Activated CD8-positive, alpha-beta T cell treated with anti-CD3 and anti-CD28 coated beads for 36 hours (primary cell): ENCODE measurements around the gene HGFAC. TPM values are rescaled to one million over a fixed set of nuclear protein-coding genes. Genes with fewer than 3 reads are reported as not detected.

ENCODE experiments used
- ATAC-seq: fragments of 200-7000 bp; cut with Tn5 transposase; one replicate; pipeline ENCODE4 v1.10.0; 2021; ENCODE audit warnings: mild to moderate bottlenecking, moderate library complexity
- CTCF ChIA-PET: fragments of 350-600 bp; sonication (Branson Sonifier 250); formaldehyde crosslinking; loops from one replicate; lab custom pipeline; 2021; ENCODE audit warnings: antibody characterized with exemption; lab: Charles Lee
- POLR2A ChIA-PET: fragments of 350-600 bp; sonication (Branson Sonifier 250); formaldehyde crosslinking; loops from one replicate; lab custom pipeline; 2021; ENCODE audit warnings: antibody characterized with exemption; lab: Charles Lee
- DNase-seq: peaks from one replicate; pipeline ENCODE4 v3.0.0-alpha.2; 2020
- H3K27ac Mint-ChIP-seq: one replicate; pipeline ENCODE4 v1.8.0; 2021; ENCODE audit warnings: mild to moderate bottlenecking, mixed read lengths
- H3K27me3 Mint-ChIP-seq: one replicate; pipeline ENCODE4 v1.8.0; 2021; ENCODE audit warnings: mixed read lengths
- H3K36me3 Mint-ChIP-seq: one replicate; pipeline ENCODE4 v1.8.0; 2021; ENCODE audit warnings: low read depth, mixed read lengths
- H3K4me1 Mint-ChIP-seq: one replicate; pipeline ENCODE4 v1.8.0; 2021; ENCODE audit warnings: low read depth, mixed read lengths
- H3K4me3 Mint-ChIP-seq: one replicate; pipeline ENCODE4 v1.8.0; 2021; ENCODE audit warnings: mild to moderate bottlenecking, moderate library complexity, mixed read lengths
- H3K9me3 Mint-ChIP-seq: one replicate; pipeline ENCODE4 v1.8.0; 2021; ENCODE audit warnings: mixed read lengths
- CTCF ChIP-seq: fragments of 200-600 bp; IDR thresholded peaks from one replicate; pipeline ENCODE4 v1.8.0; 2022; ENCODE audit warnings: antibody characterized with exemption, mild to moderate bottlenecking
- intact Hi-C: fragments of 100-400 bp; cut with micrococcal nuclease; formaldehyde crosslinking; loops from one replicate; pipeline ENCODE4 v1.10.0; 2022
- total RNA-seq, 2 experiments: library from RNA; stranded (reverse); gene quantifications; one replicate each; pipeline ENCODE4 v1.2.3, GENCODE V29; 2021

Gene HGFAC
- total RNA-seq, 2 experiments from 2014 or later, result not detected

GRCh38 chr4:3482707-3483106 lies 40.9 kb downstream of the HGFAC start:
- intact Hi-C loops, result no loop called here
- H3K27ac Mint-ChIP-seq, result no peak overlapping the region
- no peak for TF ChIP-seq CTCF
- no peaks in the 10 kb centered on the region for H3K36me3 Mint-ChIP-seq
- H3K4me1 Mint-ChIP-seq, result peaks cover 3% of the 10 kb centered on the region
- DNase-seq, result no peak
- H3K27me3 Mint-ChIP-seq, result peaks cover 7% of the 10 kb centered on the region
- POLR2A ChIA-PET, result no interaction called here
- H3K4me3 Mint-ChIP-seq, result no peak overlapping the region
- ATAC-seq, result no peak
- no peaks in the 10 kb centered on the region for H3K9me3 Mint-ChIP-seq
- CTCF ChIA-PET, result no interaction called here

GRCh38 chr4:3483471-3483921 lies 41.7 kb downstream of the HGFAC start:
- H3K9me3 Mint-ChIP-seq, result no peaks in the 10 kb centered on the region
- H3K27ac Mint-ChIP-seq, result no peak overlapping the region
- ChIA-PET CTCF (no interaction called here), POLR2A (no interaction called here)
- H3K27me3 Mint-ChIP-seq, result peaks cover 9% of the 10 kb centered on the region
- ATAC-seq (no peak), DNase-seq (no peak)
- no peak overlapping the region for H3K4me3 Mint-ChIP-seq
- TF ChIP-seq CTCF, result no peak
- H3K4me1 Mint-ChIP-seq, result peaks cover 3% of the 10 kb centered on the region
- intact Hi-C loops, result no loop called here
- no peaks in the 10 kb centered on the region for H3K36me3 Mint-ChIP-seq

GRCh38 chr4:3484057-3484973 lies 42.5 kb downstream of the HGFAC start:
- POLR2A ChIA-PET, result no interaction called here
- peaks cover 3% of the 10 kb centered on the region for H3K4me1 Mint-ChIP-seq
- H3K4me3 Mint-ChIP-seq, result no peak overlapping the region
- peaks cover 12% of the 10 kb centered on the region for H3K27me3 Mint-ChIP-seq
- no peaks in the 10 kb centered on the region for H3K9me3 Mint-ChIP-seq
- H3K27ac Mint-ChIP-seq, result no peak overlapping the region
- TF ChIP-seq CTCF, result no peak
- ATAC-seq, result no peak
- H3K36me3 Mint-ChIP-seq, result no peaks in the 10 kb centered on the region
- CTCF ChIA-PET, result no interaction called here
- intact Hi-C loops, result no loop called here
- DNase-seq, result no peak

- ChIA-PET CTCF (no interaction called here), POLR2A (no interaction called here)
- Mint-ChIP-seq H3K36me3 (no peaks in the 10 kb centered on the region), H3K9me3 (no peaks in the 10 kb centered on the region), H3K27ac (no peak overlapping the region), H3K4me3 (no peak overlapping the region), H3K27me3 (peaks cover 13% of the 10 kb centered on the region), H3K4me1 (peaks cover 3% of the 10 kb centered on the region)
- no peak for ATAC-seq
- DNase-seq, result peak; percentile 28
- no peak for TF ChIP-seq CTCF
- intact Hi-C loops, result no loop called here
Observed at GRCh38 chr4:3485011-3485791, 43.4 kb downstream of the HGFAC start.
